HepG2 (cell line): ENCODE measurements around the gene AJM1. TPM values are rescaled to one million over a fixed set of nuclear protein-coding genes. Genes with fewer than 3 reads are reported as not detected.

Experiments used
- ARHGAP35 ChIP-seq: sonication (generic); formaldehyde crosslinking; IDR thresholded peaks from 2 replicates; pipeline ENCODE4 v1.9.0; 2022; ENCODE audit warnings: mild to moderate bottlenecking, inconsistent platforms, moderate library complexity, missing genetic modification reagents, borderline replicate concordance
- BCL6 ChIP-seq: IDR thresholded peaks from 2 replicates; pipeline ENCODE4 v1.6.1; 2016; ENCODE audit warnings: missing genetic modification reagents, missing compliant biosample characterization
- CBFB ChIP-seq: sonication (generic); formaldehyde crosslinking; IDR thresholded peaks from 2 replicates; pipeline ENCODE4 v1.4.0; 2020; ENCODE audit warnings: missing genetic modification reagents
- CENPT ChIP-seq: sonication (generic); formaldehyde crosslinking; IDR thresholded peaks from 2 replicates; pipeline ENCODE4 v1.8.0; 2022; ENCODE audit warnings: low read depth, mild to moderate bottlenecking, moderate library complexity, missing genetic modification reagents
- DNMT3B ChIP-seq: conservative IDR thresholded peaks from 2 replicates; pipeline ENCODE4 v1.6.1; 2016; ENCODE audit warnings: missing biosample characterization, control low read depth
- PTBP1 ChIP-seq: fragments of 200-400 bp; formaldehyde crosslinking; IDR thresholded peaks from 2 replicates; pipeline ENCODE4 v1.6.1; 2018; ENCODE audit warnings: low read length, low read depth; ENCODE audit not compliant: poor library complexity, severe bottlenecking
- RBM39 ChIP-seq: fragments of 200-400 bp; formaldehyde crosslinking; IDR thresholded peaks from one replicate; pipeline ENCODE4 v1.6.1; 2018; ENCODE audit warnings: antibody characterized with exemption, mild to moderate bottlenecking, low read depth, low read length; ENCODE audit not compliant: poor library complexity, severe bottlenecking
- SRY ChIP-seq: sonication (generic); formaldehyde crosslinking; IDR thresholded peaks from 2 replicates; pipeline ENCODE4 v1.8.0; 2022; ENCODE audit warnings: mild to moderate bottlenecking, missing genetic modification reagents
- TBL1XR1 ChIP-seq: fragments of 150-350 bp; IDR thresholded peaks from 2 replicates; pipeline ENCODE4 v1.6.1; 2014; ENCODE audit warnings: borderline replicate concordance, low read length; ENCODE audit not compliant: partially characterized antibody
- THAP11 ChIP-seq: IDR thresholded peaks from 2 replicates; pipeline ENCODE4 v1.6.1; 2016; ENCODE audit warnings: missing biosample characterization, missing genetic modification reagents
- ZNF768 ChIP-seq: sonication (generic); formaldehyde crosslinking; IDR thresholded peaks from 2 replicates; pipeline ENCODE4 v1.4.0; 2020; ENCODE audit warnings: missing genetic modification reagents
- ZNF792 ChIP-seq: IDR thresholded peaks from 2 replicates; pipeline ENCODE4 v1.6.1; 2016
- ZNF816 ChIP-seq: sonication (generic); formaldehyde crosslinking; IDR thresholded peaks from 2 replicates; pipeline ENCODE4 v1.8.0; 2022; ENCODE audit warnings: missing genetic modification reagents, mild to moderate bottlenecking, borderline replicate concordance
- polyA plus RNA-seq, 8 experiments: library from polyadenylated mRNA; depleted of rRNA in 3 of 8; stranded (reverse) in 7 of 8; unstranded in 1 of 8; fragments of >200 nt; fragmentation: Illumina TruSeq in 4 of 8; extraction: Trizol in 4 of 8; gene quantifications; 2 replicates each; pipeline versions ENCODE4 v1.2.1 to v1.2.3, GENCODE V29; 2011 to 2016; ENCODE audit warnings: low read depth in 4 of 8, missing spikeins in 1 of 8, mixed read lengths in 1 of 8; ENCODE audit not compliant: insufficient read depth in 1 of 8
- total RNA-seq, 5 experiments: library from RNA; depleted of rRNA; stranded (reverse); fragments of >200 nt; fragmentation: Illumina TruSeq; extraction: Trizol; gene quantifications; 2 replicates each; pipeline ENCODE4 v1.2.3, GENCODE V29; 2016; ENCODE audit warnings: low read depth in 1 of 5
- TF ChIP-seq, protein P1 (sequence below): sonication (generic); formaldehyde crosslinking; IDR thresholded peaks from 2 replicates; pipeline ENCODE4 v1.5.1; 2020; ENCODE audit warnings: missing genetic modification reagents, mild to moderate bottlenecking, borderline replicate concordance

Gene AJM1
- total and polyA plus RNA-seq, 2 of the 13 experiments (the other 11 are each of a cell fraction or from before 2014, with no cell fraction given), result 1.1 to 1.2 TPM

DNA sequence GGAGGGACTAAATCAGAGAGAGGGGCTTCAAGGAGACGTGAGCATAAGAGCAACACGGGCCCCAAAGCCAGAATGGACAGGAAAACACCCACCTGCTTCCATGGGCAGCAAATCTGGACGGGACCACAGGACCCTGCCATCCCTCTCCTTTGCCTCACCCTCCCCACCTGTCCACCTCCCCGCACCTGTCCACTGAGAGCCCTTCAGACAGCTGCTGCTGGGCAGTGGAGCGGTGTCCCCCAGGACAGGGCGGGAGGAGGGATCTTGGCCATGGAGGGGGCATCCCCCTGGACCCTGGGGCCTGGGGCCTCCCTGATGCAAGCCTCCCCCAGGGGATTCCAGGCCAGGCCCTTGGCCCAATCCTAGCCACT, 43.6 kb upstream of the AJM1 start (continued):
- TF ChIP-seq SRY, result no peak
- no peak for TF ChIP-seq CBFB (CRISPR knock-in tag)
- TF ChIP-seq TBL1XR1, result no peak
- no peak for TF ChIP-seq ZNF792 (CRISPR knock-in tag)
- TF ChIP-seq ZNF816, result no peak
- TF ChIP-seq, protein P1, sequence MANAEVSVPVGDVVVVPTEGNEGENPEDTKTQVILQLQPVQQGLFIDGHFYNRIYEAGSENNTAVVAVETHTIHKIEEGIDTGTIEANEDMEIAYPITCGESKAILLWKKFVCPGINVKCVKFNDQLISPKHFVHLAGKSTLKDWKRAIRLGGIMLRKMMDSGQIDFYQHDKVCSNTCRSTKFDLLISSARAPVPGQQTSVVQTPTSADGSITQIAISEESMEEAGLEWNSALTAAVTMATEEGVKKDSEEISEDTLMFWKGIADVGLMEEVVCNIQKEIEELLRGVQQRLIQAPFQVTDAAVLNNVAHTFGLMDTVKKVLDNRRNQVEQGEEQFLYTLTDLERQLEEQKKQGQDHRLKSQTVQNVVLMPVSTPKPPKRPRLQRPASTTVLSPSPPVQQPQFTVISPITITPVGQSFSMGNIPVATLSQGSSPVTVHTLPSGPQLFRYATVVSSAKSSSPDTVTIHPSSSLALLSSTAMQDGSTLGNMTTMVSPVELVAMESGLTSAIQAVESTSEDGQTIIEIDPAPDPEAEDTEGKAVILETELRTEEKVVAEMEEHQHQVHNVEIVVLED (CRISPR knock-in tag), result no peak
- TF ChIP-seq ARHGAP35 (CRISPR knock-in tag), result 0 out of 2 replicates have a peak, but pooled peaks have one; percentile 12
- no peak for TF ChIP-seq CENPT (CRISPR knock-in tag)
- TF ChIP-seq PTBP1, result no peak
- no peak for TF ChIP-seq BCL6
- no peak for TF ChIP-seq DNMT3B (CRISPR knock-in tag)
- TF ChIP-seq RBM39, result peak; percentile 21
- no peak for TF ChIP-seq THAP11 (CRISPR knock-in tag)
- no peak for TF ChIP-seq ZNF768 (CRISPR knock-in tag)
